ENCODE measurements around the gene HPCAL1. TPM values are rescaled to one million over a fixed set of nuclear protein-coding genes. Genes with fewer than 3 reads are reported as not detected.

Gene HPCAL1
- total RNA-seq, 1 experiment from 2014 or later: 312 TPM

DNA sequence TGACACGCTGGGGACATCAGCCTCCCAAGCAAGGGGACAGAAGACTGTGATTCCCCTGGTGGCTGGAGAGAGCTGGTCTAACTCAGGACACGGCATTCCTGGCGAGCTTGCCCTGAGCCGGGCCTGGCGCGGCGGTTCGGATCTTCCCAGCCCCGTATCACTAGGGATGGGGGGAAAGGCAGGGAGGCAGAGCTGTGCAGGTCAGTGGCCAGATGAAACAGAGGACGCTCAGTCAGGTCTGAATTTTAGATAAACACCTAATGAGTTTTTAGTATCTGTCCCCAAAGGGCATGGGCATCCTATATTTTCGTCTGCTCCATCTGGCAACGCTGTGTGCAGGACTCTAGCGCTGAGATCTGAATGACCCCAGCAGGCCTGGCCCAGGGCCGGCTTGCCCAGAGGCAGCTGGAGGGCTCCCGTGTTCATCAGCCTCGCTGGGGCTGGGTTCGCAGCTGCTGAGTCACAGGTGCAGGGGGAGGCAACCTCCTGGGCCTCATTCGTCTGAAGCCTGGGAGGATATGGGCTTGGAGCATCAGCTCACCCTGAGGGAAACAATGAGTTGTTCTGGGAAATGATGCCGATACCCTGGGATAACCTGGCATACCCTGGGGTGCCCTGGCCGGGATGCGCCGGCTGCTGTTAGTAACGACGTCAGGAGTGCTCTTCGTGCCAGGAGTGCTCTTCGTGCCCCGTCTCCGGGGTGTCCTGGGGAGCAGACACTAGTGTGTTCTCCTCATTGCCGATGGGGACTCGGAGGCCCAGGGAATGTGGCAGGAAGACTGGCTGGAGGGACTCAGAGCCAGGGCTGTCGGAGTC is 48.1 kb upstream of the HPCAL1 start:
- peaks cover 13% of the 10 kb centered on the region; the same call in 1 of the 2 replicates for H3K9me3 ChIP-seq (ENCODE audit: low read length)
- ChIA-PET CTCF (no interaction called here), POLR2A (ENCODE audit: unreplicated experiment) (no interaction called here)
- H3F3A ChIP-seq (ENCODE audit: low read length, unreplicated experiment): no peaks in the 10 kb centered on the region
- ATAC-seq (peak; percentile 91), DNase-seq (peak; percentile 81)
- H3K9me2 ChIP-seq (replicated peaks; ENCODE audit: low read length): no peaks in the 10 kb centered on the region
- no TSS peak for BruUV-seq (replicated peaks)
- no peak overlapping the region for H3K4me3 ChIP-seq (ENCODE audit: low read length)
- peaks cover 3% of the 10 kb centered on the region; the same call in 1 of the 2 replicates for H3K36me3 ChIP-seq (ENCODE audit: low read depth, low read length)
- no peaks in the 10 kb centered on the region for H3K79me2 ChIP-seq (ENCODE audit: low read length)
- intact Hi-C loops (cut with micrococcal nuclease): no loop called here
- H3K4me1 ChIP-seq (ENCODE audit: insufficient read depth, low read length): peaks cover 26% of the 10 kb centered on the region
- H3K27ac ChIP-seq (ENCODE audit: low read length): peak overlapping the region; percentile 27
- no peaks in the 10 kb centered on the region for H3K27me3 ChIP-seq (ENCODE audit: low read length)
- 0 out of 2 replicates have a peak overlapping the region, but pooled peaks have one; percentile 5 for H3K9ac ChIP-seq (ENCODE audit: low read length)
- H3K4me2 ChIP-seq (ENCODE audit: low read length): peak overlapping the region; percentile 21
- no peaks in the 10 kb centered on the region for H4K20me1 ChIP-seq (ENCODE audit: low read length)
- no peak for TF ChIP-seq CTCF (conservative IDR thresholded peaks at IDR 0.05; ENCODE audit: low read depth, low read length)
- no peak for TF ChIP-seq EZH2phosphoT487 (IDR thresholded peaks at IDR 0.05; ENCODE audit: borderline replicate concordance, low read length)
- no peak for TF ChIP-seq EZH2 (IDR thresholded peaks at IDR 0.05; ENCODE audit: low read length, unreplicated experiment)
- H2AFZ ChIP-seq (ENCODE audit: low read length): peak overlapping the region; percentile 14; the same call in 1 of the 2 replicates

- DNase-seq (no peak), ATAC-seq (no peak)
- TF ChIP-seq CTCF (conservative IDR thresholded peaks at IDR 0.05; ENCODE audit: low read depth, low read length) (no peak), EZH2 (IDR thresholded peaks at IDR 0.05; ENCODE audit: low read length, unreplicated experiment) (no peak), EZH2phosphoT487 (IDR thresholded peaks at IDR 0.05; ENCODE audit: borderline replicate concordance, low read length) (no peak)
- H3K9ac ChIP-seq (ENCODE audit: low read length): no peak overlapping the region
- no peaks in the 10 kb centered on the region for H3K27me3 ChIP-seq (ENCODE audit: low read length)
- no peaks in the 10 kb centered on the region for H3F3A ChIP-seq (ENCODE audit: low read length, unreplicated experiment)
- POLR2A ChIA-PET (ENCODE audit: unreplicated experiment): no interaction called here
- H3K9me2 ChIP-seq (replicated peaks; ENCODE audit: low read length): no peaks in the 10 kb centered on the region
- no peak overlapping the region for H3K4me2 ChIP-seq (ENCODE audit: low read length)
- H3K27ac ChIP-seq (ENCODE audit: low read length): peak overlapping the region; percentile 17; the same call in 1 of the 2 replicates
- peaks cover 35% of the 10 kb centered on the region for H3K4me1 ChIP-seq (ENCODE audit: insufficient read depth, low read length)
- H4K20me1 ChIP-seq (ENCODE audit: low read length): no peaks in the 10 kb centered on the region
- no TSS peak for BruUV-seq (replicated peaks)
- no peaks in the 10 kb centered on the region for H3K79me2 ChIP-seq (ENCODE audit: low read length)
- no peak overlapping the region for H3K4me3 ChIP-seq (ENCODE audit: low read length)
- H3K9me3 ChIP-seq (ENCODE audit: low read length): peaks cover 5% of the 10 kb centered on the region; the same call in 1 of the 2 replicates
- intact Hi-C loops (cut with micrococcal nuclease): no loop called here
- no peak overlapping the region; the same call in 1 of the 2 replicates for H2AFZ ChIP-seq (ENCODE audit: low read length)
- H3K36me3 ChIP-seq (ENCODE audit: low read depth, low read length): peaks cover under 1% of the 10 kb centered on the region; the same call in 1 of the 2 replicates
- CTCF ChIA-PET: interaction anchor here (0.6 kb wide), 2 partner anchors 23 to 154 kb away, joined by 4 to 12 read pairs; no protein-coding TSS in a partner anchor
These were observed 47.3 kb upstream of the HPCAL1 start for GRCh38 chr2:10255189-10256030.
